ENCODE results near the gene NOS3. TPM values are rescaled to one million over a fixed set of nuclear protein-coding genes. Genes with fewer than 3 reads are reported as not detected.

NOS3 gene
- total RNA-seq, 3 donors from 2014 or later = 3.8 to 35.1 (median 5.1) TPM

- Histone ChIP-seq H3K27me3 (peaks cover 10 to 26% of the 10 kb centered on the region in 2 donors), H3K4me3 (no peak overlapping the region), H3K27ac (no peak overlapping the region), H3K4me1 (peaks cover 6 to 8% of the 10 kb centered on the region in 2 donors), H3K36me3 (no peaks in the 10 kb centered on the region), H3K9me3 (no peaks in the 10 kb centered on the region)
- no peak for TF ChIP-seq POLR2A (IDR thresholded peaks at IDR 0.05)
- no peak for TF ChIP-seq CTCF (IDR thresholded peaks at IDR 0.05)
- no peak for TF ChIP-seq POLR2AphosphoS5 (IDR thresholded peaks at IDR 0.05)
- intact Hi-C loops (cut with DNase I; ENCODE audit: low total_unique reads) = loop anchor here (5.0 kb wide), 1 partner anchor 1067 kb away; no protein-coding TSS in a partner anchor
- no peak for DNase-seq (ENCODE audit: low spot score in 2 of 2)
Measured at GRCh38 chr7:150979713-150980390, 11.0 kb upstream of the NOS3 start.

- H3K27ac ChIP-seq = no peak overlapping the region
- intact Hi-C loops (cut with DNase I; ENCODE audit: low total_unique reads) = no loop called here
- TF ChIP-seq POLR2A (IDR thresholded peaks at IDR 0.05) = no peak
- no peak for TF ChIP-seq CTCF (IDR thresholded peaks at IDR 0.05)
- TF ChIP-seq POLR2AphosphoS5 (IDR thresholded peaks at IDR 0.05) = no peak
Measured at GRCh38 chr7:150980663-150981062, 10.2 kb upstream of the NOS3 start.

GRCh38 chr7:150981644-150982043 lies 9.2 kb upstream of the NOS3 start:
- intact Hi-C loops (cut with DNase I; ENCODE audit: low total_unique reads) = no loop called here
- H3K4me1 ChIP-seq = peaks cover 0 to 8% of the 10 kb centered on the region in 2 donors

More at GRCh38 chr7:150980663-150981062, 10.2 kb upstream of the NOS3 start:
- H3K36me3 ChIP-seq = no peaks in the 10 kb centered on the region
- H3K4me3 ChIP-seq = no peak overlapping the region
- peaks cover 0 to 8% of the 10 kb centered on the region in 2 donors for H3K4me1 ChIP-seq
- no peaks in the 10 kb centered on the region for H3K9me3 ChIP-seq
- H3K27me3 ChIP-seq = peaks cover 10 to 25% of the 10 kb centered on the region in 2 donors
- DNase-seq (ENCODE audit: low spot score in 2 of 2) = no peak

GRCh38 chr7:150982351-150982750 lies 8.5 kb upstream of the NOS3 start:
- H3K27me3 ChIP-seq = peaks cover 6 to 14% of the 10 kb centered on the region in 2 donors
- no peak overlapping the region for H3K4me3 ChIP-seq
- H3K9me3 ChIP-seq = no peaks in the 10 kb centered on the region
- H3K4me1 ChIP-seq = peaks cover 0 to 4% of the 10 kb centered on the region in 2 donors
- H3K27ac ChIP-seq = no peak overlapping the region
- no peak for DNase-seq (ENCODE audit: low spot score in 2 of 2)
- intact Hi-C loops (cut with DNase I; ENCODE audit: low total_unique reads) = no loop called here
- no peak for TF ChIP-seq POLR2AphosphoS5 (IDR thresholded peaks at IDR 0.05)
- no peak for TF ChIP-seq POLR2A (IDR thresholded peaks at IDR 0.05)
- TF ChIP-seq CTCF (IDR thresholded peaks at IDR 0.05) = no peak
- H3K36me3 ChIP-seq = no peaks in the 10 kb centered on the region

More at GRCh38 chr7:150981644-150982043, 9.2 kb upstream of the NOS3 start:
- H3K36me3 ChIP-seq = no peaks in the 10 kb centered on the region
- TF ChIP-seq POLR2A (IDR thresholded peaks at IDR 0.05) = no peak
- no peak for TF ChIP-seq POLR2AphosphoS5 (IDR thresholded peaks at IDR 0.05)
- TF ChIP-seq CTCF (IDR thresholded peaks at IDR 0.05) = no peak
- no peak overlapping the region for H3K27ac ChIP-seq
- no peak overlapping the region for H3K4me3 ChIP-seq
- no peaks in the 10 kb centered on the region for H3K9me3 ChIP-seq
- no peak for DNase-seq (ENCODE audit: low spot score in 2 of 2)
- H3K27me3 ChIP-seq = peaks cover 6 to 20% of the 10 kb centered on the region in 2 donors

GRCh38 chr7:150983893-150984368 lies 6.9 kb upstream of the NOS3 start:
- intact Hi-C loops (cut with DNase I; ENCODE audit: low total_unique reads) = no loop called here
- H3K4me3 ChIP-seq = no peak overlapping the region
- DNase-seq (ENCODE audit: low spot score in 2 of 2) = no peak
- peaks cover 1 to 19% of the 10 kb centered on the region in 2 donors for H3K27me3 ChIP-seq
- H3K4me1 ChIP-seq = peaks cover 0 to 3% of the 10 kb centered on the region in 2 donors
- TF ChIP-seq POLR2AphosphoS5 (IDR thresholded peaks at IDR 0.05) = no peak
- no peak for TF ChIP-seq CTCF (IDR thresholded peaks at IDR 0.05)
- TF ChIP-seq POLR2A (IDR thresholded peaks at IDR 0.05) = no peak
- H3K9me3 ChIP-seq = no peaks in the 10 kb centered on the region
- no peak overlapping the region for H3K27ac ChIP-seq
- H3K36me3 ChIP-seq = no peaks in the 10 kb centered on the region
